ENCODE measurements around the gene TUBA4A. TPM values are rescaled to one million over a fixed set of nuclear protein-coding genes. Genes with fewer than 3 reads are reported as not detected.

Gene TUBA4A
- total RNA-seq, 2 experiments from 2014 or later, result 221 TPM

DNA sequence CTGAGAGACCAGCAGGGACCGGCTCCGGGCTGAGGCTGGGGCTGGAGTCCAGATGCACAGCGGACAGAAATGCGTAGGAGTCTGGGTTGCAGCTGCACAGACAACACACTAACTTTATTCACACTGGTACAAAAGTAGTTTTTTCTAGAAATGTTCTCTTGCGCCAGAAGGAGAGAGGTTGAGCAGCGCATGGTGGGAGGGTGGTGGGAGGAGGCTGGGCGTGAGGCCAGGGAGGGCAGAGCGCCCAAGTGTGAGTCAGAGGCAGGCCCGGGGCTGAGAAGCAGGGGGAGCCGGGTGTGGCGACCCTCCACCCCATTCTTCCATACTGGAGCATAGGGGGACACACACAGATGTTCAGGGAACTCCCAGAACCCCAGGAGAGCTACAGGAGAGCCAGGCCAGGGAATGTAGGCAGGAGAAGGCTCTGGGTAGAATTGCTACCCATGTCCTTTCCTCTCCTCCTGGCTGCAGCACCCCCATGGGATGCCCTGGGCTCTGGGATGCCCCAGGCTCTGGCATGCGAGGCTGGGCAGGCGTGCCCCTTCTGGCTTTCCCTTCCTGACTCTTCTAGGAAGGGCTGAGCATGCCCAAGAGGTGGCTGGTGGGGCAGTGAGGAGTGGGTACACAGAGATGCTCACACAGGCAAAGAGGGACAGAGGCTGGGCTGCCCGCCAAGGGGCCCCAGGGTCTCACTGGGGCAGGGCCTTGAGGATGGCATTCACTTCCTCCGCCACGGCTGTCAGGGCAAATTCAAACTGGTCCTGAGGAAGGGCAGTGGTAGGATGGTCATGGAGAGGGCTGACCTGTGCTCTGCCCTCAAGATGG is 36.0 kb upstream of the TUBA4A start:
- ChIA-PET CTCF (interaction anchor here (1.1 to 3.4 kb wide), 2 partner anchors 12 to 114 kb away, joined by 5 to 19 read pairs; partner anchors contain the start of gene DNAJB2), POLR2A (no interaction called here)

DNA sequence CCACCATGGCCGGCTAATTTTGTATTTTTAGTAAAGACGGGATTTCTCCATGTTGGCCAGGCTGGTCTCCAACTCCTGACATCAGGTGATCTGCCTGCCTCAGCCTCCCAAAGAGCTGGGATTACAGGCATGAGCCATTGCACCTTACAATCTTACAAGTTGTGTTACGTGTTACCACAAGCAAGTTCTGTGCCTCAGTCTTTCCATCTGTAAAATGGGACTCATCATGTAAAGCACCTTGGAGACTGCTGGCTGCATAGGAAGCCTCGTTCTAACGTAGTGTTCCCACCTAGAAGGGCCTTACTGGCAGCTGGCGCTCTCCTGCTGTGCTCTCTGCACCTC is 35.4 kb upstream of the TUBA4A start:
- ChIA-PET CTCF (interaction anchor here (3.4 kb wide), 1 partner anchor 11 kb away, joined by 19 read pairs; the partner anchor contains the start of gene DNAJB2), POLR2A (no interaction called here)

DNA sequence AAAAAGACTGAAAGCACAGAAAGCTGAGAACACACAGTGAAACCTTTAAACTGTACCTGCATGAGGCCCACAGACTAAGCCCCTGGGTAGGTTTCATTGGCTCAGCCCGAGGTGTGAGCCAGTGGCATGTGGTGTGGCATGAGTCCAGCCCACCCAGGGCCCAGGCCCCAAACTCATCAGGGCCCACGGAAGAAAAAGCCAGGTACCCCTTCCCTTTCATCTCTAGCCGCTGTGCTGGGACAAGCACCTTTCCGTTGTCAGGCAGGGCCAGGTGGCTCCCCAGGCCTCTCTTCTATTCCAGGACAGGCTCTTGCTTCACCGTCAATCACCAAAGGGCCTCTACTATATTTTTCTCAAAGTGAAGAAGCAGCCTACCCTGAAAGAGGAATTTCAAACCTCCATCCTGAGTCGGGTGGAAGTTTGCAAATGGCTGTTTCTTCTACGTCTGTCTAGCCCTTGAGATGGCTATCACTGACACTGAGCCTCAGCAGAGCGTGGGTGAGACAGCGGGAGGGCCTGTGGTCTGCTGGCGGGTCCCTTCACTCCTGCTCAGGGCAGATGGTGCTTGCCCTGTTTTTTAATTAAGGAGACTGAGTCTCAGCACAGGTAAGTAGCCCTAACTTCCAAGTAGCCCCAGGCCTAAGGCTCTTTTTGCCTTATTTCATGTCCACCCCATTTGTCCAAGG is 34.0 kb upstream of the TUBA4A start:
- ChIA-PET POLR2A (interaction anchor here (0.6 to 0.8 kb wide), 2 partner anchors 9 to 43 kb away, joined by 4 to 6 read pairs; no protein-coding TSS in a partner anchor), CTCF (no interaction called here)

- ChIA-PET POLR2A (interaction anchor here (0.5 to 0.6 kb wide), 2 partner anchors 8 kb away, joined by 5 to 6 read pairs; no protein-coding TSS in a partner anchor), CTCF (interaction anchor here (1.4 kb wide), 1 partner anchor 9 kb away, joined by 5 read pairs; no protein-coding TSS in a partner anchor)
Observed at GRCh38 chr2:219287116-219287440, 33.4 kb upstream of the TUBA4A start.

DNA sequence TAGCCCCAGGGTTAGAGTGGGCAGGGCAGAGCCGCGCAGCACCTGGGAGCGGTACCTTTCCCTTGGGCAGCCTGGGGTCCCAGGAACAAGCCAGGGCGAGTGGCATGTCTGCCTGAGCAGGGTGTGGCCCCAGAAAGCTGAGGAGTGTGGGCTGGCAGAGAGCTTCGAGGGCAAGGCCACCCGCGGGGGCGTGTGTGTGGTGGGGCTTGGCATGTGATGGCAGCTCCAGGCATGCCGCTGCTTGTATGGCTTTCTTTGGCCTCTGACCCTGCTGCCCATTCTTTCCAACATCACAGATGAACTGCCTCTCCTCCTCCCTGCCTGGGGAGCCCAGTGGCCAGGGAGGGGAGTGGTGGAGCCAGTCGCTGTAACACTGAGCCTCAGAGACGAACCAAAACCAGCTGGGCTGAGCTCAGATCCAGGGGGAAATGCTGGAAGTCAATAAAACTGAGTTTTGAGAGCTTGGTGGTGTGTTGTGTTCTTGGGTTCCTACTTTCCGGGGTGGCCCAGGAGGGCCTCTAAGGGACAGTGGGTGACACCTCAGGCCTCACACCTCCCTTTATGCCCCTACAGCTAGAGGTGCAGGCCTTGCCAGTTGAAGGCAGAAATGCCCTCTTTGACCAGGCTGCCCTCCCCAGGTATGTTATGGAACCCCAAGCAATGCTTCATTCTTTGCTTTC is 32.9 kb upstream of the TUBA4A start:
- POLR2A ChIA-PET, result interaction anchor here (0.5 to 0.9 kb wide), 2 partner anchors 8 to 9 kb away, joined by 3 to 5 read pairs; no protein-coding TSS in a partner anchor
- CTCF ChIA-PET, result interaction anchor here (1.2 to 1.4 kb wide), 2 partner anchors 8 to 9 kb away, joined by 5 read pairs; no protein-coding TSS in a partner anchor

DNA sequence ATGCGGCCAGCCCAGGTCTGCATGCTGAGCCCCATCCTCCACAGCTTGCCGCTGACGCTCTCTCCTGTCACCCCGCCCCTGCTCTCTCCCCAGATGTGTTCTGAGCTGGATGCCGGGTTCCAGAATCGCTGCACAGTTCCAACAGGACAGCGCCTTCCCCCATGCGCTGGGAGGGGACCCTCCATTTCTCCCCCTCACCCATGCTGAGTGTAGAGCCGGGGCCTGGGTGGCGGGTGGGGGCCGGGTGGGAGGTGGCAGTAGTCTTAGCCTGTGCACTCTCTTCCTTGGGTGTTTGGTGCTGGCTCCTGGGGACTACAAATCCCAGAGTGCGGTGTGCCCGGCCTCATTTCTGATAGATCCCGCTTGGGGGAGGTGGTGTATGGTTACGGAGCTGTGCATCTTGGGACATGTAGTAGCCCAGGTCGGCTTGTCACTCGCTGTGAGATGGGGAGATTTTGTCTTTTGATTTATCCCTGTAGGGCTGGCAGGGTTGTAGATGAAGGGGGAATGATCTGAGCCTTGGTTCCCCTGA is 32.2 kb upstream of the TUBA4A start:
- ChIA-PET POLR2A (interaction anchor here (0.9 kb wide), 1 partner anchor 9 kb away, joined by 3 read pairs; no protein-coding TSS in a partner anchor), CTCF (interaction anchor here (1.2 to 1.4 kb wide), 2 partner anchors 8 to 9 kb away, joined by 5 read pairs; no protein-coding TSS in a partner anchor)

GRCh38 chr2:219285373-219285735 is 31.6 kb upstream of the TUBA4A start:
- ChIA-PET POLR2A (no interaction called here), CTCF (interaction anchor here (4.3 kb wide), 1 partner anchor 8 kb away, joined by 36 read pairs; no protein-coding TSS in a partner anchor)

DNA sequence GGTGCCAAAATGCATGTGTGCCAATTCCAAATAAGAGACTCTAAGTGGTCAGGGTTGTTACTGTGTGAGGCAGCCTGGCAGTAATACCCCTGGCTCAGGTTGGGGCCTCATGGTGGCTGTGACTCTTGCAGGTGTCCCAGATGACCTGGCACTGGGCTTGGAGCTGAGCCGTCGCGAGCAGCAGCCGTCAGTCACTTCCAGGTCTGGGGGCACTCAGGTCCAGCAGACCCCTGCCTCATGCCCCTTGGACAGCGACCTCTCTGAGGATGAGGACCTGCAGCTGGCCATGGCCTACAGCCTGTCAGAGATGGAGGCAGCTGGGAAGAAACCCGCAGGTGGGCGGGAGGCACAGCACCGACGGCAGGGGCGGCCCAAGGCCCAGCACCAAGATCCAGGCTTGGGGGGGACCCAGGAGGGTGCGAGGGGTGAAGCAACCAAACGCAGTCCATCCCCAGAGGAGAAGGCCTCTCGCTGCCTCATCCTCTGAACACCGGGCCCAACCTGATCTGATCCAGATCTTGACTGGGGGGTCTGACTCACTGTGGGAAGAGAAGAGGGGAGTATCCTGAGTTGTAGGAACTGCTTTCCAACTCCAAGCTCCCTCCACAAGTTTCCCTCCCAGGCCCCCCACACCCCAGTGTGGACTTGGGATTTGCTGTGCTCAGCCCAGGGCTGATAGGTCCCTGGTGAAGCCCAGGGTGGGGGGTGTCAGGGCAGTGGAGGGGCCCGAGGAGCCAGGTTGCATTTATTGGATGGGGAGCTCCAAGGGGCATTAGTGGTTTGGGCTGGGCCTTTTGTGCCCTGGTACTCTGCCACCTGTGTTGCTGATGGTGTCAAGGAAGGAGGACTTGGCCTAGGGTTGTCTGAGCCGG is 31.0 kb upstream of the TUBA4A start:
- CTCF ChIA-PET, result interaction anchor here (0.5 to 4.3 kb wide), 2 partner anchors 9 to 713 kb away, joined by 3 to 36 read pairs; no protein-coding TSS in a partner anchor
- POLR2A ChIA-PET, result no interaction called here

DNA sequence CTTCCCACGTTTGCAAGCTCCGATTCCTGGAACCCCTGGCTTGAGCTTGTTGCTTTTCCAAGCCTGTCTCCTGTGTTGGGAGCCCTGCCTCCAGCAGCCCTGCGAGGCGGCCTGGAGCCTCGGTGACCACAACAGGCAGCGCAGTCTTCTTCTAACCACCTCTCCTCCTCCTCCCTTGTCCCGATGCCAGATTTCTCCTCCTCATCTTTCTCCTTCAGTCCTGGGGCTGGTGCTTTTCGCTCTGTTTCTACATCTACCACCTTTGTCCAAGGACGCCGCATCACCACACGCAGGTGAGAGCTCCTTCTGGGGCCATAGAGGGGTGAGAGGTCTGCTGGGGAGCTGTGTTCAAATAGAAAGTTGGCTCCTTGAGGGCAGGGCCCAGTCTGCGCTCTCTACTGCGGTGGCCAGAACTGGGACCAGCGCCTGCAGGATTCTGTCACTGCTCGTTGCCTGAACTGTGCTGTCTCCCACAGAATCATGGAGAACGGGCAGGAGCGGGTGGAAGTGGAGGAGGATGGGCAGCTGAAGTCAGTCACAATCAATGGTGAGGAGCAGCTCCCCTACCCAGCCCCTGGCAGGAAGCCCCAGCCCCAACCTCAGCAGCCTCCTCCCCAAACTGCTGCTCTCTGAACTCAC is 29.3 kb upstream of the TUBA4A start:
- POLR2A ChIA-PET, result no interaction called here
- CTCF ChIA-PET, result interaction anchor here (4.3 kb wide), 1 partner anchor 11 kb away, joined by 36 read pairs; no protein-coding TSS in a partner anchor

DNA sequence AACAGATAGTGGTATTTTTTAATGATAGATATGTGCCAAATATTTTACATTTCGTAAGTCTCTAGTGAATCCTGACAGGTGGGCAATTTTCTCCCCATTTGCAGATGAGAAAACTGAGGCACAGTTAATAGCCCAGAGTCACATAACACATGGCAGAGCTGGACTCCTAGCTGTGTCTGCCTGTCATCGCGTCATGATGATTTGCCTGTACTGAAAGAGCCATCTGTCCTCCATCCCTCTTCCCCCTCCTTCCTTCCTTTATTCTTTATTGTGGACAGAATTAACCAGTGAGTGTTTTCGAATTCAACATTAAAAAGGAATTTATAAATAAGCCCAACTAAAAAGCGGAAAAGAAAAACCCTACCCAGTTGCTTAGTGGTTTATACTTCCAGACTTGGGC is 28.7 kb upstream of the TUBA4A start:
- POLR2A ChIA-PET, result no interaction called here

DNA sequence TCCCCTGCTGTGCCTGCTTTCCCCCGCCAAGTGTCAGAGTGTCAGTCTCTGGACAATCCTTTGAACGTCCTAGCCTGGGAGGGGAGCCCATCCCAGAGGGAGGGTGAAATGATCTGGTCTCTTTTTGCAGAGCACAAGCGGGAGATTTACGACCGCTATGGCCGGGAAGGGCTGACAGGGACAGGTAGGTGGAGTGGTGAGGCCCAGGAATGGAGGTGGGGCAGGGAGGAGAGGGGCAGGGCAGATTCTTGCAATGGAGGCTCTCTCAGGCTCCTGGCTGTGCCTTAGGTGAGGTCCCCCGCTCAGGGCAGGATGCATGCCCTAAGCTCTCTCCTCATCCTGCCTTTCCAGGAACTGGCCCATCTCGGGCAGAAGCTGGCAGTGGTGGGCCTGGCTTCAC is 27.9 kb upstream of the TUBA4A start:
- POLR2A ChIA-PET, result no interaction called here
- CTCF ChIA-PET, result interaction anchor here (1.0 to 4.3 kb wide), 2 partner anchors 12 to 72 kb away, joined by 3 to 36 read pairs; no protein-coding TSS in a partner anchor

More for the DNA sequence above, 28.7 kb upstream of the TUBA4A start:
- CTCF ChIA-PET, result interaction anchor here (4.3 kb wide), 1 partner anchor 11 kb away, joined by 36 read pairs; no protein-coding TSS in a partner anchor

GRCh38 chr2:219280651-219281050 is 26.9 kb upstream of the TUBA4A start:
- ChIA-PET POLR2A (interaction anchor here (5.4 kb wide), 1 partner anchor 27 kb away, joined by 57 read pairs; the partner anchor contains the start of genes TUBA4A and TUBA4B), CTCF (interaction anchor here (0.6 to 5.9 kb wide), 3 partner anchors 14 to 73 kb away, joined by 3 to 76 read pairs (median 3); no protein-coding TSS in a partner anchor)

DNA sequence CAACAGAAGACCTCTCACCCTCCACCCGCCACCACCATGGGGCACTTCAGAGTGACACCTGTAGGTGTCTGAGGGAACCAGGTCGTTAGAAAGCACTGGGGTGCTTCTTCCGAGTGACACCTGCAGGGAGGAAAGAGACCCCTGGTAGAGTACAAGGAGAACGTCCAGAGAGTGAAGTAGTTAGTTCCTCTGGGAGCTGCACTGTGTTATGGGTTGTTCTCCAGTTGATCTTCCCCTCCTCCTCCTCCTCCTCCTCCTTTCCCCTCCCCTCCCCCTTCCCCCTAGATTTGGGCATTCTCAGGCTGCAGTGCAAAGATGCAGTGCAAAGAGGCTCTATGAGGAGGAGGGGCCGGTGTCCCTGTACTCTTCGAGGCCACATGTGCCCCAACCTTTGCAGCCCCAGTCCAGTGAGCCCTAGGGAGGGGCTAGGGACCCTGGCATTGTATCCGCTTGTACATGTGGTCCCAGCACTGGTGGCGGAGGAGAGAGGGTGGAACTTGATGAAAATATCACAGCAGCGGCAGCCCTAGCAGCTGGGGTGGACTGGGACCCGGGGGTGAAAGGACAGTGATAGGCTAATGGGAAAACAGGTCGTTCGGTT is 26.3 kb upstream of the TUBA4A start:
- POLR2A ChIA-PET, result interaction anchor here (1.6 to 5.4 kb wide), 5 partner anchors 14 to 80 kb away, joined by 6 to 57 read pairs (median 10); partner anchors contain the start of genes TUBA4A, TUBA4B and ZFAND2B
- CTCF ChIA-PET, result interaction anchor here (1.1 to 5.9 kb wide), 6 partner anchors 15 to 60 kb away, joined by 4 to 76 read pairs (median 18); partner anchors contain the start of genes ABCB6, GLB1L, STK16 and TUBA4A

DNA sequence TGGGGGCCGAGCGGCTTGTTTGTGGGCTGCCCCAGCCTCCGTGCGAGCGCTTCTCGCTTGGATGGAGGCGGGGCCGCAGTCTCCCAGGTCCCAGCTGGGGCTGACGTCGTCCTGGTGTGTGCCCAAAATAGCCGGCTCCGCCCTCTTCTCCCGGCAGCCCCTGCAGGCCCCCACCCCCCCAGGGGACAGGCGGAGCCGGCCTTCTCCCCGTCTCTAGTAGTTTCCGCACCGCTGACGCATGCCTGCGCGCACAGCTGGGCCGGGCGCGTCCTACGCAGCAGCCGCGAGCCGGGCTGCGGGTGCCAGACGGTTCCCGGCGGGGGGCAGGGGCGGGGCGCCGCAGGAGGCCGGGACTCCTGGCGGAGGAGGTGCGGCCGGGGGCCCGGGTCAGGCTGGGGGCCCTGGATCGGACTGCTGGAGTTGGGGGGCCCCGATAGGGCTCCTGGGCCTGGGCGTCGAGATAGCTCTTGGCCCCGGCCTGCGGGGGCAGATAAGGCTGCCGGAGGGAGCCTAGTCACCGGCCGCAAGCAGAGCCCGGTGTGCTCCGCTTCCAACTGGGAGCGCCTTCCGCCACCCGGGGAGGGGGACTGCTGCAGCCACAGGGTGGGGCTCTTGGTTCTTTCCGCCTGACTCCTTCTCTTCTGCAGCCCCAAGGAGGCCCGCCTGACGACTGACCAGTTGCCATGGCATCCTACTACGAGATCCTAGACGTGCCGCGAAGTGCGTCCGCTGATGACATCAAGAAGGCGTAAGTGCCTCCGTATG is 25.6 kb upstream of the TUBA4A start, which contains the start of gene DNAJB2:
DNAJB2 (plus strand) TSS at position 216 of the 765 bp plus-strand sequence; CDS start at position 684, 468 bp downstream.
- POLR2A ChIA-PET, result interaction anchor here (0.6 to 5.4 kb wide), 12 partner anchors 15 to 607 kb away, joined by 3 to 57 read pairs (median 8); partner anchors contain the start of genes ABCB6, ANKZF1, ATG9A and GLB1L
- CTCF ChIA-PET, result interaction anchor here (0.6 to 5.9 kb wide), 12 partner anchors 10 to 103 kb away, joined by 3 to 76 read pairs (median 7); partner anchors contain the start of genes ABCB6, ANKZF1, ATG9A and CNPPD1

DNA sequence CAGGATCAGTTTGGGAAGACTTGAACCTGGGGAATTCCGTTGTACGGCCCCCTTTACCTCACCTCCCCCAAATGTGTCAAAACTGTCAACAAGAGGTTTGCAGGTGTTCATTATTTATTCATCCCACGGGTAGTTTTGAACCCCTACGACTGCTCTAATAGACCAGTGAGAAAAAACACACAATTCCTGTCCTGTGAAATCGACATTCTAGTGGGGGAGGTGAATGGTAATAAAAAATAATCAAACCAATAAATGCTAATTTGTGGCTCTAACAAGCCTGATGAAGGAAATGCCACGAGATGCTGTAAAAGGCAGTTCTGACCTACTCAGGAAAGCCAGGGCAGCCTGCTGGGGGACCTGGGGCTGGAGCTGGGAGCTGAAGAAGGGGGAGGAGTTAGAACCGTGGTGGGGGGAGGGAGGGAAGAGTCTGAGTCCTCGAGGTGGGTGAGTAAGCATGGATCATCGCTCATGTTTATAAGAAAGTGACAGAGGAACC is 25.0 kb upstream of the TUBA4A start:
- ChIA-PET CTCF (interaction anchor here (0.6 to 5.9 kb wide), 15 partner anchors 8 to 102 kb away, joined by 3 to 76 read pairs (median 5); partner anchors contain the start of genes ABCB6, ANKZF1, ATG9A and CNPPD1), POLR2A (interaction anchor here (0.6 to 5.4 kb wide), 17 partner anchors 8 to 879 kb away, joined by 3 to 57 read pairs (median 6); partner anchors contain the start of genes ABCB6, ANKZF1, ATG9A and CTDSP1)

Measured in activated CD8-positive, alpha-beta memory T cell treated with anti-CD3 and anti-CD28 coated beads for 36 hours (primary cell).